Measurements from ENCODE around the gene ADH1C.

Gene ADH1C

GRCh38 chr4:99315839-99316238 is 36.7 kb downstream of the ADH1C start:
- ATAC-seq (ENCODE audit: low read depth): no peak
- no peak overlapping the region for H3K4me3 ChIP-seq (ENCODE audit: severe bottlenecking)
- no peak for DNase-seq (ENCODE audit: low spot score)
- no peaks in the 10 kb centered on the region for H3K9me3 ChIP-seq (ENCODE audit: severe bottlenecking)
- no peak for TF ChIP-seq CTCF (IDR thresholded peaks at IDR 0.05; ENCODE audit: poor library complexity, severe bottlenecking)
- no peaks in the 10 kb centered on the region for H3K36me3 ChIP-seq (ENCODE audit: low read depth)
- H3K4me1 ChIP-seq (ENCODE audit: insufficient read depth, poor library complexity, severe bottlenecking): no peaks in the 10 kb centered on the region
- H3K27ac ChIP-seq (ENCODE audit: poor library complexity, severe bottlenecking): no peak overlapping the region
- no peaks in the 10 kb centered on the region for H3K27me3 ChIP-seq (ENCODE audit: insufficient read depth, poor library complexity, severe bottlenecking)

- Histone ChIP-seq H3K27ac (ENCODE audit: poor library complexity, severe bottlenecking) (no peak overlapping the region), H3K27me3 (ENCODE audit: insufficient read depth, poor library complexity, severe bottlenecking) (peaks cover 3% of the 10 kb centered on the region), H3K36me3 (ENCODE audit: low read depth) (no peaks in the 10 kb centered on the region), H3K4me3 (ENCODE audit: severe bottlenecking) (no peak overlapping the region), H3K4me1 (ENCODE audit: insufficient read depth, poor library complexity, severe bottlenecking) (no peaks in the 10 kb centered on the region), H3K9me3 (ENCODE audit: severe bottlenecking) (no peaks in the 10 kb centered on the region)
- TF ChIP-seq CTCF (IDR thresholded peaks at IDR 0.05; ENCODE audit: poor library complexity, severe bottlenecking): no peak
- DNase-seq (ENCODE audit: low spot score) (no peak), ATAC-seq (ENCODE audit: low read depth) (no peak)
Measured at GRCh38 chr4:99314211-99314610, 38.3 kb downstream of the ADH1C start.

GRCh38 chr4:99310389-99310788 is 42.2 kb downstream of the ADH1C start:
- H3K4me3 ChIP-seq (ENCODE audit: severe bottlenecking): no peak overlapping the region
- H3K27me3 ChIP-seq (ENCODE audit: insufficient read depth, poor library complexity, severe bottlenecking): peaks cover 3% of the 10 kb centered on the region
- H3K36me3 ChIP-seq (ENCODE audit: low read depth): no peaks in the 10 kb centered on the region
- DNase-seq (ENCODE audit: low spot score): no peak
- ATAC-seq (ENCODE audit: low read depth): no peak
- H3K27ac ChIP-seq (ENCODE audit: poor library complexity, severe bottlenecking): no peak overlapping the region
- no peaks in the 10 kb centered on the region for H3K4me1 ChIP-seq (ENCODE audit: insufficient read depth, poor library complexity, severe bottlenecking)
- no peak for TF ChIP-seq CTCF (IDR thresholded peaks at IDR 0.05; ENCODE audit: poor library complexity, severe bottlenecking)
- no peaks in the 10 kb centered on the region for H3K9me3 ChIP-seq (ENCODE audit: severe bottlenecking)

- Histone ChIP-seq H3K4me1 (ENCODE audit: insufficient read depth, poor library complexity, severe bottlenecking) (no peaks in the 10 kb centered on the region), H3K27ac (ENCODE audit: poor library complexity, severe bottlenecking) (no peak overlapping the region), H3K4me3 (ENCODE audit: severe bottlenecking) (no peak overlapping the region), H3K9me3 (ENCODE audit: severe bottlenecking) (no peaks in the 10 kb centered on the region), H3K36me3 (ENCODE audit: low read depth) (no peaks in the 10 kb centered on the region), H3K27me3 (ENCODE audit: insufficient read depth, poor library complexity, severe bottlenecking) (peaks cover 2% of the 10 kb centered on the region)
- ATAC-seq (ENCODE audit: low read depth) (no peak), DNase-seq (ENCODE audit: low spot score) (no peak)
- TF ChIP-seq CTCF (IDR thresholded peaks at IDR 0.05; ENCODE audit: poor library complexity, severe bottlenecking): no peak
Measured at GRCh38 chr4:99305638-99306400, 46.7 kb downstream of the ADH1C start.

Data from RWPE2 (cell line).